ENCODE measurements around the gene TEAD4. TPM values are rescaled to one million over a fixed set of nuclear protein-coding genes. Genes with fewer than 3 reads are reported as not detected.

Gene TEAD4
- total RNA-seq, 1 donor from 2014 or later = 48.8 TPM

DNA sequence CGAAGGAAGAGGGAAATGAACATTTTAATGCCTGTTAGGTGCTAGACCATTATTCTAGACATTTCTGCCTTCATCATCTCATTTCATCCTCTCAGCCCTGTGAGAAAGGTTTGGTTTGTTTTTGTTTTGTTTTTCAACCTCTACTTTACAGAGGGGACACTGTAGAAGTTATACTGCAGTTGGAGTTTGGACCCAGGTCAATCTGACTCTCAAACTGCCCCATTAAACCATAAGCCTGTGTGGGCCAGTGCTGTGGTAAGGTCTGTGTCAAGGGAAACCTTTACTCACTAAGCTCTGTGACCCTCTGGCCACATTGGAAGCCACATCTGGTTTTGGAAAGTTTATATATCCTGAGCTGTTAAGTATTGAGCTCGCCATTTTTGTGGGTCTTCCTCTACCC lies 8.5 kb downstream of the TEAD4 start:
- TF ChIP-seq, protein P1, sequence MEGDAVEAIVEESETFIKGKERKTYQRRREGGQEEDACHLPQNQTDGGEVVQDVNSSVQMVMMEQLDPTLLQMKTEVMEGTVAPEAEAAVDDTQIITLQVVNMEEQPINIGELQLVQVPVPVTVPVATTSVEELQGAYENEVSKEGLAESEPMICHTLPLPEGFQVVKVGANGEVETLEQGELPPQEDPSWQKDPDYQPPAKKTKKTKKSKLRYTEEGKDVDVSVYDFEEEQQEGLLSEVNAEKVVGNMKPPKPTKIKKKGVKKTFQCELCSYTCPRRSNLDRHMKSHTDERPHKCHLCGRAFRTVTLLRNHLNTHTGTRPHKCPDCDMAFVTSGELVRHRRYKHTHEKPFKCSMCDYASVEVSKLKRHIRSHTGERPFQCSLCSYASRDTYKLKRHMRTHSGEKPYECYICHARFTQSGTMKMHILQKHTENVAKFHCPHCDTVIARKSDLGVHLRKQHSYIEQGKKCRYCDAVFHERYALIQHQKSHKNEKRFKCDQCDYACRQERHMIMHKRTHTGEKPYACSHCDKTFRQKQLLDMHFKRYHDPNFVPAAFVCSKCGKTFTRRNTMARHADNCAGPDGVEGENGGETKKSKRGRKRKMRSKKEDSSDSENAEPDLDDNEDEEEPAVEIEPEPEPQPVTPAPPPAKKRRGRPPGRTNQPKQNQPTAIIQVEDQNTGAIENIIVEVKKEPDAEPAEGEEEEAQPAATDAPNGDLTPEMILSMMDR (conservative IDR thresholded peaks at IDR 0.05; ENCODE audit: low read depth, low read length) = no peak
- no peak overlapping the region for H3K4me3 ChIP-seq (ENCODE audit: low read depth, low read length)
- no peak for DNase-seq (ENCODE audit: low read depth)

DNA sequence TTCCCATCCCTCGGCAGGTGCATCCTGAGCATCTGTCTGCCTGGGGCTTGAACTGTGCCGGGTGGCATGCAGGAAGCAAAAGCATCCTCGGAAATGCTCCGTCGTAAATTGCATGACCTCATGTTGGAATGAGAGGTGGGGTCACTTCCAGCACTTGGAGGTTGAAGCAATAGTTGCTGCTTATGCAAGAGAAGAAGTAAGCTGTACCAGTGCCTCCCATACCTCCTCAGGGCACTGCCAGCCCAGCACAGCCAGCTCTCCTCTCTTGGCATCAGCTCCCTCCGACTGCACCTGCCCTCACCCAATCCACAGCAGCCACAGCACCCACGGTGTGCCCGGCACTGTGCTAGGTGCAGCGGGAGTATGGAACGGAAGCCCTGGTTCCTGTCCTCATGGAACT lies 11.5 kb downstream of the TEAD4 start:
- no peak for DNase-seq (ENCODE audit: low read depth)
- TF ChIP-seq, protein P1 (conservative IDR thresholded peaks at IDR 0.05; ENCODE audit: low read depth, low read length) = no peak
- no peak overlapping the region for H3K4me3 ChIP-seq (ENCODE audit: low read depth, low read length)

DNA sequence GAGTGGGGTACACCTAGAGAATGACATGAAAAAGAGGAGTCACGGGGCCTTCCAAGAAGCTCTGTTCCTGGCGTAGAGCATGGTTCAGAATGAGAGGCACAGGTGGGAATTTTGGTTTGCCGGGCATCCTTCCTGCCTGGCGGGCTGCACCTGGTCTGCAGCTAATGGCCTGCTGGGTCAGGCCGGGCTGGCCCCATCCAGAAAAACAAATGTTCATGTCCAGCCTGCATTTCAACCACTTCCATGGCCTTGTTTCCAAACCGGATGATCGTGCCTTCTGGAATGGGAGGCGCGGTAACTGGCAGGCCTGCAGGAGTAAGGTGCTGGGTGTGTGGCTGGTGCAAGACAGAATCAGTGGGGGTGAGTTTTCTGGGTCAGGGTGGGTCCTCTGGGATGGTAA lies 14.4 kb downstream of the TEAD4 start:
- DNase-seq (ENCODE audit: low read depth) = no peak
- TF ChIP-seq, protein P1 (conservative IDR thresholded peaks at IDR 0.05; ENCODE audit: low read depth, low read length) = no peak
- H3K4me3 ChIP-seq (ENCODE audit: low read depth, low read length) = no peak overlapping the region

DNA sequence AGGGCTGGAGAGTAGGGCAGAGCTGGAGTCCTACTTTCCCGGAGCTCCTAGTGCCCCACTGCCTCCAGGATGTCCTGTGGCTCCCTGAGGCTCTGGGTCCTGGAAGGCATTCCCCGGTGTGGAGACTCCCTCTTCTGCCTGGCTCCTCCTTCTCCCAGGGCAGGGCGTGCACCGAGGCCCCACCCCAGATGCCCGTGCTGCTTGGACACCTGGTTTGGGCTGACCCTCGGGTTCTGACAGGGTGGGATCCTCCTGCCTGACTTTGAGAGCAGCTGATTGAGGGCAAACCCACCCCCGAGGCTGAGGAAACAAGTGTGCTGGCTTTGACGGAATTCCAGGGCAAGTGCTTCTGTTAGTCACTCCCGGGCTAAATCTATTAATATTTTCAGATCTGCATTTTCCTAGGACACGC lies 15.4 kb downstream of the TEAD4 start:
- no peak for DNase-seq (ENCODE audit: low read depth)
- H3K4me3 ChIP-seq (ENCODE audit: low read depth, low read length) = no peak overlapping the region
- TF ChIP-seq, protein P1 (conservative IDR thresholded peaks at IDR 0.05; ENCODE audit: low read depth, low read length) = no peak

DNA sequence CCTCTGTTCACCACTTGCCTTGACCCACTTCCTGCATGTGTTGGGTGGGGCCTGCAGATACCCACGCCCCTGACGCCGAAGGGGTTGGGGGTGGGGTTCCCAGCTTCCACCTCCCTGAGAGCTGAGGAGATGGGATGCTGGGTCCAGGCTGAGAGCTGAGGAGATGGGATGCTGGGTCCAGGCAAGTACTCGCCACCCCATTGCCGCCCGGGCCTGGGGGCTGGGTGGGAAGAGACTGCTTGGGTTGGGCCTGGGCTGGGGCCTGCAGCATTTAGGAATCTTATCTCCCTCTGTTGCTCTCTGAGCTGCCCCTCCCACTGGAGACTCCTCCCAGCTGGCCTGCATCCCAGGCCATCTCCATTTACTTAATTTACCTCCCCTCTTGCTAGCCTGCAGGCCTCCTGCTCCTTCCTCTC lies 17.4 kb downstream of the TEAD4 start:
- no peak overlapping the region for H3K4me3 ChIP-seq (ENCODE audit: low read depth, low read length)
- DNase-seq (ENCODE audit: low read depth) = no peak
- TF ChIP-seq, protein P1 (conservative IDR thresholded peaks at IDR 0.05; ENCODE audit: low read depth, low read length) = no peak

DNA sequence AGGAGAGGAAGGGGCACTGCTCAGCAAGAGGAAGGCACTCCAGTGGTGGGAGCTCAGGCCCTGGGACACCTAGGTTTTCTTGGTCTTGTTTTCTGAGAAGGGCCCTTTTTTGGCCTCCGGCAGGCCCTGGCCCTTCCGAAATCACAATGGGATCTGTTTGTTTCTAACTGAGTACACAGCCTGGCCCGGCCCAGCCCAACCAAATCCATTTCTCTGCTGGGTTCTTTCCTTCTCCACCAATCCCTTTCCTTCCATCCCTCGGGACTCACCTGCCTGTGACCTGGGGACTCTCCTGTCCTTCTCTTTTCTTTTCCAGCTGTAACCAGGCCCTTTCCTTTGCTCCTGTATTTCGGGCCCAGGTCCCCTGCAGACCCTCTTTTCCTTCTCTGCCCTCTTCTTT lies 18.6 kb downstream of the TEAD4 start:
- no peak overlapping the region for H3K4me3 ChIP-seq (ENCODE audit: low read depth, low read length)
- no peak for DNase-seq (ENCODE audit: low read depth)
- TF ChIP-seq, protein P1 (conservative IDR thresholded peaks at IDR 0.05; ENCODE audit: low read depth, low read length) = no peak

DNA sequence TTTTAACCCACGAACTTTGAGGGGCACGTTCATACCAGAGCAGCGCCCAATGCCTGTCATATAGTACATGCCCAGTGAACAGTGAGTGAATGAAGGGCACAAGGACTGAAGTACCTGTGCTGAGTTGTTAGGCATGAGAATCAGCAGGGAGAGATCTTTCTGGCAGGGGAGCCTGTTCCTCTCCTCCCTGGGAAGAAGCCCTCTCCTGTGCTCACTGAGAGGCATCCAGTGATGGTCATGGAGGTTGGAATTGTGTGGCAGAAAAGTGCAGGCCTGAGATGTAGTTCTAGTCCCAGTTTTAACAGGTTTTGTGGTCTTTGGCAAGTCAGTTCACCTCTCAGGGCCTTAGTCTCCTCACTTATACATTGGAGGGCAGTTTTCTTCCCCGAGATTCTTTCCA lies 20.6 kb downstream of the TEAD4 start:
- H3K4me3 ChIP-seq (ENCODE audit: low read depth, low read length) = no peak overlapping the region
- DNase-seq (ENCODE audit: low read depth) = no peak
- TF ChIP-seq, protein P1 (conservative IDR thresholded peaks at IDR 0.05; ENCODE audit: low read depth, low read length) = no peak

Measured in epithelial cell of proximal tubule (primary cell).